ENCODE data around the gene KMT2E. TPM values are rescaled to one million over a fixed set of nuclear protein-coding genes. Genes with fewer than 3 reads are reported as not detected.
A peak's percentile ranks its signal among the peaks of the same experiment; 100 is the strongest.
"Not testable (repeated sequence)": the region's sequence is repeated elsewhere in the genome, so short reads cannot be mapped to it uniquely, and the experiment has no call there.

Gene KMT2E
- total RNA-seq, 2 experiments from 2014 or later = 110 to 127 TPM

- CTCF ChIA-PET = interaction anchor here (0.8 to 1.4 kb wide), 4 partner anchors 14 to 293 kb away, joined by 3 to 7 read pairs (median 3); no protein-coding TSS in a partner anchor
- peaks cover 78% of the 10 kb centered on the region for H3K4me1 Mint-ChIP-seq
- not testable (repeated sequence) for DNase-seq; H3K9me3 Mint-ChIP-seq (ENCODE audit: low read depth); H3K4me3 Mint-ChIP-seq; H3K27me3 Mint-ChIP-seq; ATAC-seq
- peak overlapping the region; percentile 12 for H3K27ac Mint-ChIP-seq
- H3K36me3 Mint-ChIP-seq = peaks cover 53% of the 10 kb centered on the region
Observed at GRCh38 chr7:105005006-105005405, 9.0 kb upstream of the KMT2E start.

GRCh38 chr7:105005486-105005885 is 8.5 kb upstream of the KMT2E start:
- DNase-seq; H3K27me3 Mint-ChIP-seq; ATAC-seq; H3K4me3 Mint-ChIP-seq; H3K27ac Mint-ChIP-seq; H3K9me3 Mint-ChIP-seq (ENCODE audit: low read depth): not testable (repeated sequence)
- peaks cover 79% of the 10 kb centered on the region for H3K4me1 Mint-ChIP-seq
- CTCF ChIA-PET = interaction anchor here (0.8 to 1.8 kb wide), 4 partner anchors 10 to 21 kb away, joined by 3 to 7 read pairs (median 4); no protein-coding TSS in a partner anchor
- peaks cover 54% of the 10 kb centered on the region for H3K36me3 Mint-ChIP-seq

- H3K9me3 Mint-ChIP-seq (ENCODE audit: low read depth) = no peaks in the 10 kb centered on the region
- peak overlapping the region; percentile 7 for H3K27ac Mint-ChIP-seq
- no peaks in the 10 kb centered on the region for H3K27me3 Mint-ChIP-seq
- ATAC-seq = no peak
- peaks cover 71% of the 10 kb centered on the region for H3K4me1 Mint-ChIP-seq
- no peak for DNase-seq
- H3K36me3 Mint-ChIP-seq = peaks cover 55% of the 10 kb centered on the region
- H3K4me3 Mint-ChIP-seq = no peak overlapping the region
- CTCF ChIA-PET = interaction anchor here (0.8 to 6.5 kb wide), 8 partner anchors 9 to 123 kb away, joined by 3 to 32 read pairs (median 5); no protein-coding TSS in a partner anchor
Observed at GRCh38 chr7:105006367-105007136, 7.5 kb upstream of the KMT2E start.

- Mint-ChIP-seq H3K27ac (no peak overlapping the region), H3K4me3 (no peak overlapping the region), H3K36me3 (peaks cover 59% of the 10 kb centered on the region), H3K9me3 (ENCODE audit: low read depth) (no peaks in the 10 kb centered on the region), H3K4me1 (peaks cover 66% of the 10 kb centered on the region), H3K27me3 (no peaks in the 10 kb centered on the region)
- DNase-seq = no peak
- ATAC-seq = no peak
- CTCF ChIA-PET = interaction anchor here (0.8 to 6.5 kb wide), 8 partner anchors 8 to 124 kb away, joined by 3 to 32 read pairs (median 5); no protein-coding TSS in a partner anchor
Observed at GRCh38 chr7:105007298-105007697, 6.7 kb upstream of the KMT2E start.

- peak overlapping the region; percentile 100 for H3K27ac Mint-ChIP-seq
- no peaks in the 10 kb centered on the region for H3K9me3 Mint-ChIP-seq (ENCODE audit: low read depth)
- CTCF ChIA-PET = interaction anchor here (1.1 to 6.5 kb wide), 8 partner anchors 8 to 69 kb away, joined by 3 to 32 read pairs (median 6); no protein-coding TSS in a partner anchor
- DNase-seq = no peak
- no peak for ATAC-seq
- H3K4me1 Mint-ChIP-seq = peaks cover 43% of the 10 kb centered on the region
- peaks cover 5% of the 10 kb centered on the region for H3K27me3 Mint-ChIP-seq
- H3K36me3 Mint-ChIP-seq = peaks cover 67% of the 10 kb centered on the region
- H3K4me3 Mint-ChIP-seq = peak overlapping the region; percentile 100
Observed at GRCh38 chr7:105009667-105010503, 4.1 kb upstream of the KMT2E start.

- Mint-ChIP-seq H3K36me3 (peaks cover 70% of the 10 kb centered on the region), H3K9me3 (ENCODE audit: low read depth) (no peaks in the 10 kb centered on the region), H3K4me1 (peaks cover 37% of the 10 kb centered on the region), H3K27ac (peak overlapping the region; percentile 100), H3K4me3 (peak overlapping the region; percentile 100), H3K27me3 (peaks cover 5% of the 10 kb centered on the region)
- ATAC-seq = no peak
- CTCF ChIA-PET = interaction anchor here (1.4 to 6.5 kb wide), 6 partner anchors 17 to 70 kb away, joined by 4 to 32 read pairs (median 6); no protein-coding TSS in a partner anchor
- no peak for DNase-seq
Observed at GRCh38 chr7:105010504-105011130, 3.4 kb upstream of the KMT2E start.

GRCh38 chr7:105011141-105011830 is 2.7 kb upstream of the KMT2E start:
- Mint-ChIP-seq H3K27ac (peak overlapping the region; percentile 100), H3K9me3 (ENCODE audit: low read depth) (no peaks in the 10 kb centered on the region), H3K36me3 (peaks cover 71% of the 10 kb centered on the region), H3K27me3 (peaks cover 5% of the 10 kb centered on the region), H3K4me3 (peak overlapping the region; percentile 100), H3K4me1 (peaks cover 35% of the 10 kb centered on the region)
- DNase-seq (no peak), ATAC-seq (no peak)
- CTCF ChIA-PET = interaction anchor here (0.7 to 6.5 kb wide), 6 partner anchors 10 to 286 kb away, joined by 3 to 32 read pairs (median 6); no protein-coding TSS in a partner anchor

- Mint-ChIP-seq H3K36me3 (peaks cover 71% of the 10 kb centered on the region), H3K4me3 (peak overlapping the region; percentile 100), H3K9me3 (ENCODE audit: low read depth) (no peaks in the 10 kb centered on the region), H3K4me1 (peaks cover 33% of the 10 kb centered on the region), H3K27me3 (peaks cover 5% of the 10 kb centered on the region), H3K27ac (peak overlapping the region; percentile 100)
- no peak for ATAC-seq
- CTCF ChIA-PET = interaction anchor here (0.7 to 6.5 kb wide), 6 partner anchors 11 to 286 kb away, joined by 3 to 32 read pairs (median 6); no protein-coding TSS in a partner anchor
- peak; percentile 66 for DNase-seq
Observed at GRCh38 chr7:105011831-105012502, 2.0 kb upstream of the KMT2E start.

- peak overlapping the region; percentile 100 for H3K27ac Mint-ChIP-seq
- peak; percentile 76 for ATAC-seq
- H3K4me3 Mint-ChIP-seq = peak overlapping the region; percentile 100
- CTCF ChIA-PET = interaction anchor here (0.7 to 6.5 kb wide), 11 partner anchors 10 to 71 kb away, joined by 3 to 58 read pairs (median 6); no protein-coding TSS in a partner anchor
- peak; percentile 100 for DNase-seq
- peaks cover 35% of the 10 kb centered on the region for H3K4me1 Mint-ChIP-seq
- H3K9me3 Mint-ChIP-seq (ENCODE audit: low read depth) = no peaks in the 10 kb centered on the region
- H3K27me3 Mint-ChIP-seq = peaks cover 5% of the 10 kb centered on the region
- peaks cover 74% of the 10 kb centered on the region for H3K36me3 Mint-ChIP-seq
Observed at GRCh38 chr7:105012503-105013220, 1.3 kb upstream of the KMT2E start.

GRCh38 chr7:105013221-105013815 is 687 bp upstream of the KMT2E start:
- Mint-ChIP-seq H3K36me3 (peaks cover 72% of the 10 kb centered on the region), H3K27ac (peak overlapping the region; percentile 100)

More at GRCh38 chr7:105013221-105013815, 687 bp upstream of the KMT2E start:
- Mint-ChIP-seq H3K4me3 (peak overlapping the region; percentile 100), H3K9me3 (ENCODE audit: low read depth) (no peaks in the 10 kb centered on the region), H3K4me1 (peaks cover 34% of the 10 kb centered on the region), H3K27me3 (peaks cover 5% of the 10 kb centered on the region)
- CTCF ChIA-PET = interaction anchor here (0.7 to 5.7 kb wide), 8 partner anchors 10 to 104 kb away, joined by 3 to 58 read pairs (median 4); no protein-coding TSS in a partner anchor
- peak; percentile 60 for ATAC-seq
- peak; percentile 97 for DNase-seq
